ENCODE results near the gene NKIRAS2.

DNA sequence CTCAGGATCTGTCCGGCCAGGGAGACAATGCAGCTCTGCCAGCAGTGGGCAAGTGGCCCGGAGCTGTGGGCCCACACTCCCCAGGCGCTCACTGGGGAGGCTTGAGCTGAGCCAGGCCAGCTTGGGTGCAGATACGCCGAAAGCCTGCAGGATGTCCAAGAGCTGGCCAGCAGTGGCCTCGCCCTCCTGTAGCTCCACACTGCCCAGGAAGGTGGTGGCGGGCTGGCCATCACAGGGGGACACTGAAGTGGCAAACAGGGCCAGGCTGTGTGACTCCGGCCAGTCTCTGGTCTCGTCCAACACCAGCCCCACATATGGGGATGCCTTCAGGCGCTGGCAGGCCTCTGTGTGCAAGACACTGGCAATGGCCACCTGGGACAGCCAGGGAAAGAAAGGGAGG is 20.9 kb downstream of the NKIRAS2 start:
- TF ChIP-seq POLR2A (IDR thresholded peaks at IDR 0.05; ENCODE audit: low read depth, low read length) (no peak), RAD21 (IDR thresholded peaks at IDR 0.05; ENCODE audit: low read length) (no peak), CEBPB (IDR thresholded peaks at IDR 0.05; ENCODE audit: low read depth, low read length) (no peak), SMC3 (IDR thresholded peaks at IDR 0.05; ENCODE audit: low read depth, low read length) (no peak)
- TF ChIP-seq, protein P1, sequence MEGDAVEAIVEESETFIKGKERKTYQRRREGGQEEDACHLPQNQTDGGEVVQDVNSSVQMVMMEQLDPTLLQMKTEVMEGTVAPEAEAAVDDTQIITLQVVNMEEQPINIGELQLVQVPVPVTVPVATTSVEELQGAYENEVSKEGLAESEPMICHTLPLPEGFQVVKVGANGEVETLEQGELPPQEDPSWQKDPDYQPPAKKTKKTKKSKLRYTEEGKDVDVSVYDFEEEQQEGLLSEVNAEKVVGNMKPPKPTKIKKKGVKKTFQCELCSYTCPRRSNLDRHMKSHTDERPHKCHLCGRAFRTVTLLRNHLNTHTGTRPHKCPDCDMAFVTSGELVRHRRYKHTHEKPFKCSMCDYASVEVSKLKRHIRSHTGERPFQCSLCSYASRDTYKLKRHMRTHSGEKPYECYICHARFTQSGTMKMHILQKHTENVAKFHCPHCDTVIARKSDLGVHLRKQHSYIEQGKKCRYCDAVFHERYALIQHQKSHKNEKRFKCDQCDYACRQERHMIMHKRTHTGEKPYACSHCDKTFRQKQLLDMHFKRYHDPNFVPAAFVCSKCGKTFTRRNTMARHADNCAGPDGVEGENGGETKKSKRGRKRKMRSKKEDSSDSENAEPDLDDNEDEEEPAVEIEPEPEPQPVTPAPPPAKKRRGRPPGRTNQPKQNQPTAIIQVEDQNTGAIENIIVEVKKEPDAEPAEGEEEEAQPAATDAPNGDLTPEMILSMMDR (conservative IDR thresholded peaks at IDR 0.05; ENCODE audit: low read depth, low read length): no peak
